Skeletal muscle satellite cell (primary cell): Measurements from ENCODE around the gene FXYD4.
A peak's percentile ranks its signal among the peaks of the same experiment; 100 is the strongest.

Source experiments
- H3K27me3 ChIP-seq: 2 replicates; pipeline ENCODE4 v1.7.0; 2013; ENCODE audit warnings: low read length; ENCODE audit not compliant: control insufficient read depth, insufficient read depth
- H3K36me3 ChIP-seq: 2 replicates; pipeline ENCODE4 v1.7.0; 2013; ENCODE audit warnings: mild to moderate bottlenecking, control low read depth, low read length; ENCODE audit not compliant: insufficient read depth
- H3K4me1 ChIP-seq: 2 replicates; pipeline ENCODE4 v1.7.0; 2013; ENCODE audit warnings: low read length; ENCODE audit not compliant: control insufficient read depth, insufficient read depth
- H3K4me2 ChIP-seq: 2 replicates; pipeline ENCODE4 v1.7.0; 2013; ENCODE audit warnings: mild to moderate bottlenecking, low read length
- H3K4me3 ChIP-seq: 2 replicates; pipeline ENCODE4 v1.7.0; 2013; ENCODE audit warnings: low read length
- H3K9ac ChIP-seq: 2 replicates; pipeline ENCODE4 v1.7.0; 2013; ENCODE audit warnings: mild to moderate bottlenecking, low read depth, low read length, moderate library complexity
- H3K9me3 ChIP-seq: replicated peaks from 2 replicates; pipeline ENCODE4 v1.7.0; 2013; ENCODE audit warnings: mild to moderate bottlenecking, control low read depth, low read length

FXYD4 gene

DNA sequence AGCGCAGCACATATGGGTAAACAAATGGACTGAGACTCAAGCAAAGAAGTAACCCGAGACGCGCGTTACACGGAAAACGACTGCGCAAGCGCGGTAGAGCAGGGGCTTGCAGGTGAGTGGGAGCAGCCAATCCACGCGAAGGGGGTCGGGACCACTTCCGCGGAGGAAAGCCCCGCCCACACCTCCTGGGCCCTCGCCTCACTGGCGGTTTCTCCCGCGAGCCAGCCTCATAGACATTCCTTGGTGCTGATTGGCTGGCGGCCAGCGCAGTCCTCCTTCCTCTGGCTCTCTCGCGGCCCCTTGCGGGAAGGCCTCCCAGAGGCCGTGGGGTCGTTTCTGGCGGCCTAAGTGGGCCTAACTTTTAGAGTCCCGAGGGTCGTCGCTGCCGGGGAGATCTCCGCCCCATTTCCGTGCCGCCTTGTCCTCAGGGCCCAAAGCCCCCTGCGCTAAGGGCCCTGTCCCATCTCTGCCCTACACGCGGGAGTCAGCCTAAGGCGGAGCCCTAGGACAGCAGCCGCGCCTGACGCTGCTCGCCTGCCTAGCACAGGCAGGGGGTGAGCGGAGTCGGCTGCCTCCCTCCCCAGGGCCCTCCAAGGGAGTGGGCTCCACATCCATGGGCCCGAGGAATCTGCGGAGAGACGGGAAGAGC, 9.1 kb upstream of the FXYD4 start:
- Histone ChIP-seq H3K4me3 (peak overlapping the region; percentile 70), H3K9me3 (no peaks in the 10 kb centered on the region), H3K36me3 (no peaks in the 10 kb centered on the region), H3K27me3 (peaks cover 9% of the 10 kb centered on the region), H3K4me1 (peaks cover 10% of the 10 kb centered on the region), H3K9ac (peak overlapping the region; percentile 56), H3K4me2 (peak overlapping the region; percentile 85)

- Histone ChIP-seq H3K9ac (no peak overlapping the region), H3K4me2 (no peak overlapping the region), H3K36me3 (no peaks in the 10 kb centered on the region), H3K9me3 (no peaks in the 10 kb centered on the region), H3K27me3 (peaks cover 9% of the 10 kb centered on the region), H3K4me3 (no peak overlapping the region), H3K4me1 (peaks cover 10% of the 10 kb centered on the region)
These were observed 6.4 kb upstream of the FXYD4 start for GRCh38 chr10:43365001-43365400.

- H3K9me3 ChIP-seq: no peaks in the 10 kb centered on the region
- H3K36me3 ChIP-seq: no peaks in the 10 kb centered on the region
- no peak overlapping the region for H3K4me3 ChIP-seq
- H3K4me1 ChIP-seq: no peaks in the 10 kb centered on the region
- peaks cover 5% of the 10 kb centered on the region for H3K27me3 ChIP-seq
- H3K4me2 ChIP-seq: no peak overlapping the region
- H3K9ac ChIP-seq: no peak overlapping the region
These were observed 1.5 kb upstream of the FXYD4 start for GRCh38 chr10:43369921-43370320.

DNA sequence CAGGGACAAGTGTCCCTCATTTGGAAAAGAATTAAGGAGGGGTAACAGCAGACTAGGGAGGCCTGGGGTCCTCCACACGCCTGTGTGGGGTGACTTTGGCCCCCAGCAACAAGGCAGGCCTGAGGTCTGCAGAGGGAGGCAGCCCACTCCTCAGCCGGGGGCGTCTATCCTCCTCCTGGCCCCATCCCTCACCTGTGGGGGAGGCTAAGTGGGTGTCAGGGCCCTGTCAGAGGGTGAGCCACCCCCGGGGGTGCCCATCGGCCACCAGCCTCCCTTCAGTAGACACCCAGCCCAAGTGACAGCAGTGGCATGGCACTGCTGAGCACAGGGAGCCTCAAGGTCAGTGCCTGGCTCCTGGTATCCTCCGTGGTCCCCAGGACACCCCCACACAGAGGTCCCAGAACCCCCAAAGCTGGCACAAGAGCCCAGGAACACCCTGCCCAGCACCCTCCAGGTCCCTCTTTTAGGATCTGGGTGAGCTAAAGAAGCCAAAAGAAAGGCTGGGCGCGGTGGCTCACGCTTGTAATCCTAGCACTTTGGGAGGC, 693 bp upstream of the FXYD4 start:
- Histone ChIP-seq H3K9ac (no peak overlapping the region), H3K36me3 (no peaks in the 10 kb centered on the region), H3K9me3 (no peaks in the 10 kb centered on the region), H3K4me1 (no peaks in the 10 kb centered on the region), H3K27me3 (peaks cover 7% of the 10 kb centered on the region), H3K4me2 (no peak overlapping the region), H3K4me3 (no peak overlapping the region)

GRCh38 chr10:43372765-43373361, 1.4 kb downstream of the FXYD4 start:
- Histone ChIP-seq H3K4me2 (no peak overlapping the region), H3K9ac (no peak overlapping the region), H3K4me3 (no peak overlapping the region), H3K9me3 (no peaks in the 10 kb centered on the region), H3K4me1 (no peaks in the 10 kb centered on the region), H3K36me3 (no peaks in the 10 kb centered on the region), H3K27me3 (peaks cover 10% of the 10 kb centered on the region)

DNA sequence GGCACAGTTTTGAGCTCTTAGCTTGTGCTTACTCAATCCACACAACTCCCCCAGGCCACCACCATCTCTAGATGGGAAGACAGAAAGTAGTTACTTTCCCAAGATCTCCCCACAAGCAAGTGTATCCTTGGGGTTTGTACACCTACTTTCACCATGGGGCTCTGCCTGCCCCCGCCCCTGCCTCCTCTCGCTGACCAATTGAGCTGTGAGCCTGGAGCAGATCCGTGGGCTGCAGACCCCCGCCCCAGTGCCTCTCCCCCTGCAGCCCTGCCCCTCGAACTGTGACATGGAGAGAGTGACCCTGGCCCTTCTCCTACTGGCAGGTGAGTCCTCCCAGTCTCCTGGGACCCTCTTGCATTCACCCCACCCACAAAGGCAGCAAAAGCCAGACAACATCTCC, 2.0 kb downstream of the FXYD4 start:
- Histone ChIP-seq H3K27me3 (peaks cover 10% of the 10 kb centered on the region), H3K4me3 (no peak overlapping the region), H3K9ac (no peak overlapping the region), H3K36me3 (no peaks in the 10 kb centered on the region), H3K9me3 (no peaks in the 10 kb centered on the region), H3K4me1 (no peaks in the 10 kb centered on the region), H3K4me2 (no peak overlapping the region)

DNA sequence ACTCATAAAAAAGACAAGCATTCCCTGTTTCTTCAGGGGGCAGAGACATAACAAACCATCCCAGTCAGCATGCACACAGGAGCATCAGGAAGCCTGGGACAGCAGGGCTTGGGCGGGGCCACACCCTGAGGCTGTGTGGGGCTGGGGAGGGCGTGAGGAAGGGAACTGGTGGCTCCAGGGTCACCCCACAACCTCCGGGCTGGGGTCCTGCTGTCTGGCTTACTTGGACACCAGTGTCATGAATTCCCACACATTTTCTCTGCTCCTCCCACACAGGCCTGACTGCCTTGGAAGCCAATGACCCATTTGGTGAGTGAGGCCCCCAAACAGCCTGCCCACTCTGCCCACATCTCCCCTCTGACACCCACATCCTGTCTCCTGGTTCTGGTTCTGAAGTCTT, 2.8 kb downstream of the FXYD4 start:
- H3K27me3 ChIP-seq: peaks cover 10% of the 10 kb centered on the region
- H3K4me2 ChIP-seq: no peak overlapping the region
- H3K9ac ChIP-seq: no peak overlapping the region
- H3K9me3 ChIP-seq: no peaks in the 10 kb centered on the region
- no peak overlapping the region for H3K4me3 ChIP-seq
- H3K4me1 ChIP-seq: no peaks in the 10 kb centered on the region
- H3K36me3 ChIP-seq: no peaks in the 10 kb centered on the region

DNA sequence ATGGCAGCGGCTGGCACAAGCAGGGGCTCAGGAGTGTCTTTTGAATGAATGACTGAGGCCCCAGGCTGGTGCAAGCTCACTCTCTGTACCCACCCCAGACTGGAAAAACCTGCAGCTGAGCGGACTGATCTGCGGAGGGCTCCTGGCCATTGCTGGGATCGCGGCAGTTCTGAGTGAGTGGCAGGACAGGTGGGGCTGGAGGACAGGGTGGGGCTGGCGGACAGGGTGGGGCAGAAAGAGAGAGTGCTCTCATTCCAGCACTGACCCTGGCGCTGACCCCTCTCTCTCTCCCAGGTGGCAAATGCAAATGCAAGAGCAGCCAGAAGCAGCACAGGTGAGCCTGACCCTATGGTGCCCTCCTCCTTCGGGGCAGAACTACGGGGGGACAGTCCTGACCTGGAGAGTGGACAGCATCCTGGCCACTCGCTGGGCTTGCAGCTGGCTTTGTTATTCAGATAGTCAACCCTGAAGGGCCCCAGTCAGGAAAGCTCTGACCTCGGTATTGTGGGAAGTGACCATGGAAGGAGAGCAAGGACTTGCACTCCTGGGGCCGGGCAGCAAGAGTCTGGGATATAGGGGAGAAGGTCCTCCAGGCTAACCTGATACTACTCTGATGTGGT, 4.1 kb downstream of the FXYD4 start:
- H3K4me2 ChIP-seq: no peak overlapping the region
- peaks cover 10% of the 10 kb centered on the region for H3K27me3 ChIP-seq
- H3K4me3 ChIP-seq: no peak overlapping the region
- no peak overlapping the region for H3K9ac ChIP-seq
- no peaks in the 10 kb centered on the region for H3K36me3 ChIP-seq
- H3K4me1 ChIP-seq: no peaks in the 10 kb centered on the region
- H3K9me3 ChIP-seq: no peaks in the 10 kb centered on the region

DNA sequence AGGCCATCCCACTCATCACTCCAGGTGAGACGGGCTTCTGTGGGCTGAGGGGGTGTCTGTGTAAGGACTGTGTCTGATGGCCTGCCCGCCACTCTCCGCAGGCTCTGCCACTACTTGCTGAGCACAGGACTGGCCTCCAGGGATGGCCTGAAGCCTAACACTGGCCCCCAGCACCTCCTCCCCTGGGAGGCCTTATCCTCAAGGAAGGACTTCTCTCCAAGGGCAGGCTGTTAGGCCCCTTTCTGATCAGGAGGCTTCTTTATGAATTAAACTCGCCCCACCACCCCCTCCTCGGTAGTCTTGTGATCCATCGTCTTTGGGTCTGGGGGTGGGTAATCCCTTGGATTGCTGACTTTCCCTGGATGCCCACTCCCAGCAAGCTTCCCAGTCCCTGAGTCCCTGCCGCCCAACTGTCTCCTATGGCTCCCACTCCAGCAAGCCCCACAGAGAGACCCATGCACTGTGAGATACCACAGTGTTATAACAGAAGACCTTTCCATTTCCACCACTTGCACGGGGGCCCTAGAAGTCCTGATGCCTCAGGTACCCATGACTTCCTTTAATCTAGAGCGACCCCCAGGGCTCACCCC, 4.7 kb downstream of the FXYD4 start:
- Histone ChIP-seq H3K9ac (no peak overlapping the region), H3K27me3 (peaks cover 10% of the 10 kb centered on the region), H3K9me3 (no peaks in the 10 kb centered on the region), H3K36me3 (no peaks in the 10 kb centered on the region), H3K4me2 (no peak overlapping the region), H3K4me3 (no peak overlapping the region), H3K4me1 (no peaks in the 10 kb centered on the region)

GRCh38 chr10:43376828-43377423, 5.5 kb downstream of the FXYD4 start:
- H3K4me1 ChIP-seq: no peaks in the 10 kb centered on the region
- no peaks in the 10 kb centered on the region for H3K36me3 ChIP-seq
- H3K27me3 ChIP-seq: peaks cover 10% of the 10 kb centered on the region
- H3K4me2 ChIP-seq: no peak overlapping the region
- H3K9ac ChIP-seq: no peak overlapping the region
- H3K4me3 ChIP-seq: no peak overlapping the region
- H3K9me3 ChIP-seq: no peaks in the 10 kb centered on the region

DNA sequence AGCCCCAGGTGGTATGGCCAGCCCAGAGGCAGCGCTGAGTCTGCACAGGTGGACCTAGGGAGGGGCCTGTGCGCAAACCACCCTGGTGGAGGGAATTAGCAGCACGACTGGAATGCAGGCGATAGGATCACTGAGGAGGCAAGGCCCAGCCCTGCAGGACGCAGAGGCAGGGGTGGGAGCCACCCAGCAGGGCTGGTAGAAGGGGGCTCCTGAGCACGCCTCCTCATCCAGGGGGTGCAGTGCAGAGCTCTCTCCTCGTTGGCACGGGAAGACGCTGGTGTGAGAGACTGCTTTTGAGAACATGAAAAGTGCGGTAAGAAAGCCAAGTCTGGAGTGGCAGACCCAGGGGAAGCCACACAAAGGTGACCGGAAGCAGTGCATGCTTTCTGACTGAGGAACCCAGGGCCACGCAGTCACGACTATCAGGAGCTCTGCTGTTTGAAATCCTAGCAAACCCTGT, 6.0 kb downstream of the FXYD4 start:
- Histone ChIP-seq H3K4me1 (no peaks in the 10 kb centered on the region), H3K27me3 (peaks cover 10% of the 10 kb centered on the region), H3K9ac (no peak overlapping the region), H3K4me2 (no peak overlapping the region), H3K4me3 (no peak overlapping the region), H3K36me3 (no peaks in the 10 kb centered on the region), H3K9me3 (no peaks in the 10 kb centered on the region)
